Muscle of arm (tissue), 14 donors: ENCODE data around the gene PLPPR1. TPM values are rescaled to one million over a fixed set of nuclear protein-coding genes. Genes with fewer than 3 reads are reported as not detected.

Experiments
- DNase-seq: peaks from one replicate; pipeline ENCODE4 v3.0.0-alpha.2; 2013
- long read RNA-seq, 11 donors: transcript quantifications; one replicate each; lab custom pipeline, GENCODE V29; 2026
- polyA plus RNA-seq, 12 donors: library from polyadenylated mRNA; unstranded; fragments of 120-200 nt; gene quantifications; one replicate each; pipeline ENCODE4 v1.2.1, GENCODE V29; 2013; ENCODE audit not compliant: insufficient read length in 12 of 12

PLPPR1 gene
- polyA plus RNA-seq: 10 to 100 TPM in 2 of 12 donors, 1 to 10 TPM in 9, not detected in 1; 2.1 to 11.5 (median 5.1) TPM
- long read RNA-seq, donor 1: 0 reads
- long read RNA-seq, donor 2, partial matches to known transcripts: 7 of 8 reads
- long read RNA-seq, donor 2, other reads (novel, unspliced or antisense): 0 of 8 reads
- long read RNA-seq, donor 3: 0 reads
- long read RNA-seq, donor 4, partial matches to known transcripts: 5 of 6 reads
- long read RNA-seq, donor 4, other reads (novel, unspliced or antisense): 0 of 6 reads
- long read RNA-seq, donor 5: 0 reads
- long read RNA-seq, donor 6: 0 reads
- long read RNA-seq, donor 7: 0 reads
- long read RNA-seq, donor 8: 0 reads
- long read RNA-seq, donor 9: 0 reads
- long read RNA-seq, donor 10: 0 reads
- long read RNA-seq, donor 11, partial matches to known transcripts: 5 of 5 reads
- long read RNA-seq, donor 11, other reads (novel, unspliced or antisense): 0 of 5 reads

GRCh38 chr9:101028346-101029314, at the start of gene PLPPR1:
Gene PLPPR1 (plus strand): TSS chr9:101028727.
- DNase-seq: peak; percentile 63

- DNase-seq: no peak
These were observed 38.8 kb upstream of the PLPPR1 start for GRCh38 chr9:100989731-100990130.

GRCh38 chr9:100990605-100991381, 37.7 kb upstream of the PLPPR1 start:
- no peak for DNase-seq

GRCh38 chr9:100992632-100993031, 35.9 kb upstream of the PLPPR1 start:
- no peak for DNase-seq

- no peak for DNase-seq
These were observed 28.5 kb upstream of the PLPPR1 start for GRCh38 chr9:100999906-101000544.

GRCh38 chr9:101005246-101005645, 23.3 kb upstream of the PLPPR1 start:
- no peak for DNase-seq

- DNase-seq: no peak
These were observed 14.0 kb upstream of the PLPPR1 start for GRCh38 chr9:101014566-101014965.

GRCh38 chr9:101018467-101018866, 10.1 kb upstream of the PLPPR1 start:
- DNase-seq: peak; percentile 19

- no peak for DNase-seq
These were observed 5.8 kb upstream of the PLPPR1 start for GRCh38 chr9:101022704-101023103.

- DNase-seq: no peak
These were observed 2.6 kb upstream of the PLPPR1 start for GRCh38 chr9:101025940-101026339.

GRCh38 chr9:101026824-101027223, 1.7 kb upstream of the PLPPR1 start:
- no peak for DNase-seq

- no peak for DNase-seq
These were observed 1.3 kb upstream of the PLPPR1 start for GRCh38 chr9:101027236-101027635.

GRCh38 chr9:101027733-101028345, 688 bp upstream of the PLPPR1 start:
- no peak for DNase-seq

- DNase-seq: no peak
These were observed 973 bp downstream of the PLPPR1 start for GRCh38 chr9:101029315-101030085.

- no peak for DNase-seq
These were observed 1.5 kb downstream of the PLPPR1 start for GRCh38 chr9:101030086-101030391.

- no peak for DNase-seq
These were observed 3.9 kb downstream of the PLPPR1 start for GRCh38 chr9:101032426-101032825.

GRCh38 chr9:101034222-101034621, 5.7 kb downstream of the PLPPR1 start:
- no peak for DNase-seq

GRCh38 chr9:101035098-101035497, 6.6 kb downstream of the PLPPR1 start:
- no peak for DNase-seq

GRCh38 chr9:101037430-101037829, 8.9 kb downstream of the PLPPR1 start:
- no peak for DNase-seq

- DNase-seq: no peak
These were observed 10.0 kb downstream of the PLPPR1 start for GRCh38 chr9:101038488-101038887.
